ENCODE data around the gene PHF1. TPM values are rescaled to one million over a fixed set of nuclear protein-coding genes. Genes with fewer than 3 reads are reported as not detected.

Gene PHF1
- total and polyA plus RNA-seq, 2 of the 13 experiments (the other 11 are each of a cell fraction or from before 2014, with no cell fraction given), result 25.4 to 61.9 TPM

DNA sequence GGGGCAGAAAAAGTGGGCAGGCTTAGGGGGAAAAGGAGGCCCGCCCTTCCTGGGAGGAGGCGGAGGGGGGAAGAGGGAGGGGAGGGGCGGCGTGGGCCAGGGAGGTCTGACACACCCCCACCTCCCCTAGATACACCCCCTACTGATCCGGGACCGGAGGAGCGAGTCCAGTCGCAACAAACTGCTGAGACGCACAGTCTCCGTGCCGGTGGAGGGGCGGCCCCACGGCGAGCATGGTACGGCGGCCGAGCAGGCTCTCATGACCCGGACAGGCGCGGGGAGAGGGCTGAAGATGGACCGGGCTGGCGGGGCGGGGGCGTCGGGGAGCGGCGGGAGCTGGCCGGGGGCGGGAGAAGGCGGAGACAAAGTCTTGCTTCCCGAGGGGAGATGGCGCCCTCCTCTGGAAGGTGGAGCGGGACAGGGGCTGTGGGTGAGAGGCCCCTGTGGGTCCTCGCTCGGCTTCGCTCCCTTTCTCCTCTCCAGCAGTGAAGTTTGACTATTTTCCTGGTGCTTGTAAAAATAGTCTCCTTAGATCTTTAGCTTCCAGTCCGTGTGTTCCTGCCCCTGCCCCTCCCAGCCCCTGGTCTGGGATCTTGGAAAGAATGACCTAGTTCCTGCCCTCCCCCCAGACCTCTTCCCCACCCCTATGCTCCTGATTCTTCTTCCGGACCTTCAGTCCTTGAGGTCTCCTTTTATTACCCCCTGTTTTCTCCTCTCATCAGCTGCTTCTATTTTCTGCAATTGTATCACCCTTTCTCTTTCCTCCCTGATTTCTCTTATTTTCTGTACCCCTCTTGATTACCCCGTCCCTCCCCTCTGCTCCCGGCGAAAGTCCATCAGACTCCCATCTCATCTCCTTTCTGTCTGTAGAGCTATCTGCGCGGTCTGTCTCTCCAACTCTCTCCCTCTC is 15.1 kb downstream of the PHF1 start (continued):
- TF ChIP-seq ZBTB7B (CRISPR knock-in tag; IDR thresholded peaks at IDR 0.05) (peak; percentile 67; the same call in 1 of the 2 replicates), ZNF766 (CRISPR knock-in tag; IDR thresholded peaks at IDR 0.05; ENCODE audit: borderline replicate concordance) (no peak), HNRNPL (IDR thresholded peaks at IDR 0.05; ENCODE audit: low read depth, low read length) (no peak), RBFOX2 (IDR thresholded peaks at IDR 0.05; ENCODE audit: low read depth, low read length) (peak; percentile 72), BHLHE40 (IDR thresholded peaks at IDR 0.05; ENCODE audit: low read length) (peak; percentile 31; the same call in 1 of the 2 replicates), NPAS2 (CRISPR knock-in tag; IDR thresholded peaks at IDR 0.05; ENCODE audit: borderline replicate concordance) (no peak), ATM (IDR thresholded peaks at IDR 0.05; ENCODE audit: borderline replicate concordance) (no peak), FOSL1 (CRISPR knock-in tag; IDR thresholded peaks at IDR 0.05; ENCODE audit: borderline replicate concordance) (no peak), KDM4B (CRISPR knock-in tag; IDR thresholded peaks at IDR 0.05) (peak; percentile 44; the same call in 1 of the 2 replicates), ZFP37 (CRISPR knock-in tag; IDR thresholded peaks at IDR 0.05; ENCODE audit: borderline replicate concordance) (0 out of 2 replicates have a peak, but pooled peaks have one; percentile 77), ZFYVE20 (CRISPR knock-in tag; IDR thresholded peaks at IDR 0.05; ENCODE audit: borderline replicate concordance, low read depth) (no peak), RXRA (CRISPR knock-in tag; IDR thresholded peaks at IDR 0.05) (peak; percentile 57; the same call in 1 of the 2 replicates), ZNF292 (CRISPR knock-in tag; IDR thresholded peaks at IDR 0.05; ENCODE audit: borderline replicate concordance, low read depth) (no peak), ZMYM2 (CRISPR knock-in tag; IDR thresholded peaks at IDR 0.05) (no peak), NR2F1 (CRISPR knock-in tag; IDR thresholded peaks at IDR 0.05) (0 out of 4 replicates have a peak, but pooled peaks of 1 of the 2 experiments have one; percentile 32), NCOA1 (CRISPR knock-in tag; IDR thresholded peaks at IDR 0.05) (no peak), ZSCAN9 (CRISPR knock-in tag; IDR thresholded peaks at IDR 0.05; ENCODE audit: borderline replicate concordance) (no peak)
- TF ChIP-seq, protein P1, sequence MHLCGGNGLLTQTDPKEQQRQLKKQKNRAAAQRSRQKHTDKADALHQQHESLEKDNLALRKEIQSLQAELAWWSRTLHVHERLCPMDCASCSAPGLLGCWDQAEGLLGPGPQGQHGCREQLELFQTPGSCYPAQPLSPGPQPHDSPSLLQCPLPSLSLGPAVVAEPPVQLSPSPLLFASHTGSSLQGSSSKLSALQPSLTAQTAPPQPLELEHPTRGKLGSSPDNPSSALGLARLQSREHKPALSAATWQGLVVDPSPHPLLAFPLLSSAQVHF (CRISPR knock-in tag; IDR thresholded peaks at IDR 0.05), result no peak
- TF ChIP-seq, protein P2, sequence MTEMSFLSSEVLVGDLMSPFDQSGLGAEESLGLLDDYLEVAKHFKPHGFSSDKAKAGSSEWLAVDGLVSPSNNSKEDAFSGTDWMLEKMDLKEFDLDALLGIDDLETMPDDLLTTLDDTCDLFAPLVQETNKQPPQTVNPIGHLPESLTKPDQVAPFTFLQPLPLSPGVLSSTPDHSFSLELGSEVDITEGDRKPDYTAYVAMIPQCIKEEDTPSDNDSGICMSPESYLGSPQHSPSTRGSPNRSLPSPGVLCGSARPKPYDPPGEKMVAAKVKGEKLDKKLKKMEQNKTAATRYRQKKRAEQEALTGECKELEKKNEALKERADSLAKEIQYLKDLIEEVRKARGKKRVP (CRISPR knock-in tag; IDR thresholded peaks at IDR 0.05), result peak in 1 of 2 experiments; percentile 39; a peak in 1 of 4 replicates
- TF ChIP-seq, protein P3, sequence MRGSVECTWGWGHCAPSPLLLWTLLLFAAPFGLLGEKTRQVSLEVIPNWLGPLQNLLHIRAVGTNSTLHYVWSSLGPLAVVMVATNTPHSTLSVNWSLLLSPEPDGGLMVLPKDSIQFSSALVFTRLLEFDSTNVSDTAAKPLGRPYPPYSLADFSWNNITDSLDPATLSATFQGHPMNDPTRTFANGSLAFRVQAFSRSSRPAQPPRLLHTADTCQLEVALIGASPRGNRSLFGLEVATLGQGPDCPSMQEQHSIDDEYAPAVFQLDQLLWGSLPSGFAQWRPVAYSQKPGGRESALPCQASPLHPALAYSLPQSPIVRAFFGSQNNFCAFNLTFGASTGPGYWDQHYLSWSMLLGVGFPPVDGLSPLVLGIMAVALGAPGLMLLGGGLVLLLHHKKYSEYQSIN (CRISPR knock-in tag; IDR thresholded peaks at IDR 0.05; ENCODE audit: borderline replicate concordance), result no peak
- TF ChIP-seq, protein P4, sequence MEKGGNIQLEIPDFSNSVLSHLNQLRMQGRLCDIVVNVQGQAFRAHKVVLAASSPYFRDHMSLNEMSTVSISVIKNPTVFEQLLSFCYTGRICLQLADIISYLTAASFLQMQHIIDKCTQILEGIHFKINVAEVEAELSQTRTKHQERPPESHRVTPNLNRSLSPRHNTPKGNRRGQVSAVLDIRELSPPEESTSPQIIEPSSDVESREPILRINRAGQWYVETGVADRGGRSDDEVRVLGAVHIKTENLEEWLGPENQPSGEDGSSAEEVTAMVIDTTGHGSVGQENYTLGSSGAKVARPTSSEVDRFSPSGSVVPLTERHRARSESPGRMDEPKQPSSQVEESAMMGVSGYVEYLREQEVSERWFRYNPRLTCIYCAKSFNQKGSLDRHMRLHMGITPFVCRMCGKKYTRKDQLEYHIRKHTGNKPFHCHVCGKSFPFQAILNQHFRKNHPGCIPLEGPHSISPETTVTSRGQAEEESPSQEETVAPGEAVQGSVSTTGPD (CRISPR knock-in tag; IDR thresholded peaks at IDR 0.05), result no peak
- TF ChIP-seq, protein P5, sequence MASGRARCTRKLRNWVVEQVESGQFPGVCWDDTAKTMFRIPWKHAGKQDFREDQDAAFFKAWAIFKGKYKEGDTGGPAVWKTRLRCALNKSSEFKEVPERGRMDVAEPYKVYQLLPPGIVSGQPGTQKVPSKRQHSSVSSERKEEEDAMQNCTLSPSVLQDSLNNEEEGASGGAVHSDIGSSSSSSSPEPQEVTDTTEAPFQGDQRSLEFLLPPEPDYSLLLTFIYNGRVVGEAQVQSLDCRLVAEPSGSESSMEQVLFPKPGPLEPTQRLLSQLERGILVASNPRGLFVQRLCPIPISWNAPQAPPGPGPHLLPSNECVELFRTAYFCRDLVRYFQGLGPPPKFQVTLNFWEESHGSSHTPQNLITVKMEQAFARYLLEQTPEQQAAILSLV (CRISPR knock-in tag; IDR thresholded peaks at IDR 0.05; ENCODE audit: borderline replicate concordance), result no peak
